ENCODE data around the gene FSTL5.

- TF ChIP-seq CTCF (conservative IDR thresholded peaks at IDR 0.05; ENCODE audit: low read length) (no peak), EZH2phosphoT487 (IDR thresholded peaks at IDR 0.05; ENCODE audit: borderline replicate concordance, low read depth, low read length) (no peak)
Observed at GRCh38 chr4:161656594-161656993, 507.2 kb downstream of the FSTL5 start.

Data from OCI-LY7 (cell line).